Spinal cord (tissue), 10 donors: Measurements from ENCODE around the gene CILP2. TPM values are rescaled to one million over a fixed set of nuclear protein-coding genes. Genes with fewer than 3 reads are reported as not detected.
A peak's percentile ranks its signal among the peaks of the same experiment; 100 is the strongest.

ENCODE experiments used
- DNase-seq, 6 donors: peaks; one replicate each; pipeline versions ENCODE4 v3.0.0 to v3.0.0-alpha.2; 2013 to 2015; ENCODE audit warnings: low spot score in 6 of 6, low read depth in 4 of 6
- H3K27ac ChIP-seq: one replicate; pipeline ENCODE4 v1.5.1; 2013; ENCODE audit warnings: low read depth, low read length, control low read depth
- H3K27me3 ChIP-seq: one replicate; pipeline ENCODE4 v1.6.1; 2013; ENCODE audit warnings: low read length; ENCODE audit not compliant: control insufficient read depth, insufficient read depth
- H3K36me3 ChIP-seq: one replicate; pipeline ENCODE4 v1.6.1; 2013; ENCODE audit warnings: low read length; ENCODE audit not compliant: control insufficient read depth, insufficient read depth
- H3K4me1 ChIP-seq: one replicate; pipeline ENCODE4 v1.6.1; 2013; ENCODE audit warnings: low read length; ENCODE audit not compliant: control insufficient read depth, insufficient read depth
- H3K4me3 ChIP-seq: one replicate; pipeline ENCODE4 v1.5.1; 2013; ENCODE audit warnings: low read depth, low read length, control low read depth
- H3K9me3 ChIP-seq: one replicate; pipeline ENCODE4 v1.6.1; 2013; ENCODE audit warnings: low read length; ENCODE audit not compliant: control insufficient read depth, insufficient read depth
- WGBS: methylation state at CpG from one replicate; pipeline ENCODE4 v1.1.5; 2013; ENCODE audit warnings: missing lambda C conversion rate; ENCODE audit not compliant: insufficient coverage; 5-methylcytosine and 5-hydroxymethylcytosine counted together
- polyA plus RNA-seq, 2 donors: library from polyadenylated mRNA; unstranded; fragments of 120-200 nt; gene quantifications; one replicate each; pipeline ENCODE4 v1.2.1, GENCODE V29; 2013; ENCODE audit not compliant: insufficient read length in 2 of 2
- total RNA-seq, 2 donors: library from RNA; depleted of rRNA in 1 of 2; stranded (reverse); fragments of 120-200 nt in 1 of 2; fragments of >200 nt in 1 of 2; gene quantifications; one replicate each; pipeline versions ENCODE4 v1.2.3 to v1.2.4, GENCODE V29; 2013 to 2014
- donor health status: healthy.

Gene CILP2
- total and polyA plus RNA-seq, 4 donors: 0.33 to 1.0 (median 0.79) TPM

GRCh38 chr19:19579533-19580361, 41.7 kb downstream of the CILP2 start:
- Histone ChIP-seq H3K4me1 (peaks cover 13% of the 10 kb centered on the region), H3K4me3 (no peak overlapping the region), H3K27me3 (no peaks in the 10 kb centered on the region), H3K27ac (no peak overlapping the region), H3K36me3 (peaks cover 19% of the 10 kb centered on the region), H3K9me3 (no peaks in the 10 kb centered on the region)
- DNase-seq: peak in 1 of 6 donors; percentile 28
- WGBS: 91% methylated on average over 23 of the region's 25 CpGs

GRCh38 chr19:19580418-19580817, 42.4 kb downstream of the CILP2 start:
- peaks cover 13% of the 10 kb centered on the region for H3K4me1 ChIP-seq
- 95% methylated on average over 4 of the region's 4 CpGs for WGBS

GRCh38 chr19:19581391-19581790, 43.3 kb downstream of the CILP2 start:
- no peak overlapping the region for H3K27ac ChIP-seq
- no peak for DNase-seq
- H3K9me3 ChIP-seq: no peaks in the 10 kb centered on the region
- peaks cover 19% of the 10 kb centered on the region for H3K36me3 ChIP-seq
- H3K4me3 ChIP-seq: no peak overlapping the region
- no peaks in the 10 kb centered on the region for H3K27me3 ChIP-seq
- H3K4me1 ChIP-seq: peaks cover 13% of the 10 kb centered on the region
- whole genome bisulfite sequencing: 96% methylated on average over 13 of the region's 13 CpGs

More at GRCh38 chr19:19580418-19580817, 42.4 kb downstream of the CILP2 start:
- no peaks in the 10 kb centered on the region for H3K27me3 ChIP-seq
- DNase-seq: no peak
- H3K27ac ChIP-seq: no peak overlapping the region
- peaks cover 19% of the 10 kb centered on the region for H3K36me3 ChIP-seq
- no peak overlapping the region for H3K4me3 ChIP-seq
- no peaks in the 10 kb centered on the region for H3K9me3 ChIP-seq

GRCh38 chr19:19582471-19582870, 44.4 kb downstream of the CILP2 start:
- Histone ChIP-seq H3K9me3 (no peaks in the 10 kb centered on the region), H3K36me3 (peaks cover 19% of the 10 kb centered on the region), H3K4me3 (no peak overlapping the region), H3K27ac (peak overlapping the region; percentile 79), H3K4me1 (peaks cover 13% of the 10 kb centered on the region), H3K27me3 (no peaks in the 10 kb centered on the region)
- DNase-seq: peak in 2 of 6 donors; percentile 2 to 15
- WGBS: 59% methylated on average over 6 of the region's 6 CpGs

GRCh38 chr19:19584356-19584755, 46.3 kb downstream of the CILP2 start:
- WGBS: 76% methylated on average over 2 of the region's 6 CpGs
- Histone ChIP-seq H3K36me3 (peaks cover 17% of the 10 kb centered on the region), H3K4me1 (peaks cover 9% of the 10 kb centered on the region), H3K4me3 (no peak overlapping the region), H3K9me3 (no peaks in the 10 kb centered on the region), H3K27ac (no peak overlapping the region), H3K27me3 (no peaks in the 10 kb centered on the region)
- DNase-seq: no peak

GRCh38 chr19:19587771-19588170, 49.7 kb downstream of the CILP2 start:
- no peak overlapping the region for H3K4me3 ChIP-seq
- no peak overlapping the region for H3K27ac ChIP-seq
- DNase-seq: peak in 3 of 6 donors; percentile 6 to 81 (median 63)
- 62% methylated on average over 2 of the region's 5 CpGs for WGBS
- H3K9me3 ChIP-seq: no peaks in the 10 kb centered on the region
- no peaks in the 10 kb centered on the region for H3K27me3 ChIP-seq
- peaks cover 7% of the 10 kb centered on the region for H3K36me3 ChIP-seq
- H3K4me1 ChIP-seq: peaks cover 14% of the 10 kb centered on the region

- Histone ChIP-seq H3K4me1 (peaks cover 13% of the 10 kb centered on the region), H3K27me3 (no peaks in the 10 kb centered on the region), H3K4me3 (no peak overlapping the region), H3K9me3 (no peaks in the 10 kb centered on the region), H3K36me3 (peaks cover 14% of the 10 kb centered on the region), H3K27ac (no peak overlapping the region)
- DNase-seq: no peak
- WGBS: 100% methylated on average over 1 of the region's 2 CpGs
Measured at GRCh38 chr19:19588546-19588945, 50.5 kb downstream of the CILP2 start.

- peaks cover 24% of the 10 kb centered on the region for H3K36me3 ChIP-seq
- H3K4me1 ChIP-seq: peaks cover 16% of the 10 kb centered on the region
- H3K4me3 ChIP-seq: no peak overlapping the region
- 26% methylated on average over 10 of the region's 13 CpGs for WGBS
- no peaks in the 10 kb centered on the region for H3K9me3 ChIP-seq
- peak overlapping the region; percentile 87 for H3K27ac ChIP-seq
- peak in 3 of 6 donors; percentile 19 to 85 (median 68) for DNase-seq
- no peaks in the 10 kb centered on the region for H3K27me3 ChIP-seq
Measured at GRCh38 chr19:19591133-19591825, 53.2 kb downstream of the CILP2 start.

GRCh38 chr19:19592690-19593089, 54.6 kb downstream of the CILP2 start:
- no peaks in the 10 kb centered on the region for H3K27me3 ChIP-seq
- H3K4me1 ChIP-seq: peaks cover 16% of the 10 kb centered on the region
- H3K4me3 ChIP-seq: no peak overlapping the region
- H3K36me3 ChIP-seq: peaks cover 31% of the 10 kb centered on the region
- 97% methylated on average over 6 of the region's 10 CpGs for WGBS
- H3K9me3 ChIP-seq: no peaks in the 10 kb centered on the region
- no peak for DNase-seq
- H3K27ac ChIP-seq: no peak overlapping the region
